HG02588 (cell line): Measurements from ENCODE around the gene RERG.

Experiments used
- ATAC-seq: cut with Tn5 transposase; IDR thresholded peaks from one replicate; pipeline ENCODE4 v1.9.1; 2021; ENCODE audit warnings: mild to moderate bottlenecking, moderate library complexity; ENCODE audit not compliant: unreplicated experiment

RERG gene

DNA sequence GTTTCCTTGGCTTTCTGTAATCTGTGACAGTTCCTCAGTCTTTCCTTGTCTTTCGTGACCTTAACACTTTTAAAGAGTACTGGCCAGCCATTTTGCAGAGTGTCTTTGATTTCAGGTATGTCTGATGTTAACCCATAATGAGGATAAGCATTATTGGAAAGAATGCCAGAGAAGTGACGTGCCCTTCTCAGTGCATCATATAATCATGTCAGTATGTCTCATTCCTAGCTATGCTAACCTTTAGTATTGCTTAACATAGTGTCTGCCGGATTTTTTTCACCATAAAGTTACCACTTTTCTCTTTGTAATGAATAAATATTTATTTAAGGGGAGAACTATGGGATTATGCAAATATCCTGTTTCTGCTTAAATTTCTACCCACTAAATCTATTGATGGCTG lies 28.5 kb downstream of the RERG start:
- no peak for ATAC-seq

DNA sequence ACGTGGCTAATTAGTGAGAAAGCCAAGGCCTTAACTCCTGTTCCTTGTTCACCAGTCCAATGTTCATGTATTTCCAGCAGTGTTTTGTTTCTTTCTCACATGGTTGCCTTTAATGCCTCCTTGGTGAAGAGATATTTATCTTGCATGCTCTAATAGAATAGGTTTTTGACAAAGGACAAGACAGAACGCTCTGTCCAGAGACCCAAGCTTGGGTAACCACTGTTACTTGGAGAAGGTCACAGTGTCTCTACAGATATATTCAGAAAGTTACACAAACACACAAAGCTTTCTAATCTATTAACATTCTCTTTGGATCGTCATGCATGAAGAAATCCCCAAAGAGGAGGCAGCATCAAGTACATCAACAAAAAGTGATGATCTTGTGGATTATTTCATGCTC lies 33.1 kb downstream of the RERG start:
- no peak for ATAC-seq

DNA sequence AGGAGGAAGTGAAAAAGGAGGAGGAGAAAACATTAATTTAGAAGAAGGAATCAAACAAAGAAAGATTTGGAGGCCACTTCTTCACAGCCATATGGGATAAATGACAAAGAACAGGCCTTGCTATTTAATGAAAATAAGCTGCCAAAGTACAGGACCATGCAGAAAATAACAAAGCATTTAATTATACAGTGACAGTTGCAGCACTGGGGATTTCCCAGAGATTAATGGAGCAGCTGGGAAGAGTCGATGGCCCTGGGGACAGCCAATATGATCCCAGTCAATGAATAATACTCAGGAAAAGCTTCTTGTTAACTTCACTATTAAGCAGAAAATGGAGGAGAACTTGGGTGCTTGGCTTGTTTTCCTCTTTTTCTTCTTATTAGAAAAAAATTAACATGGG lies 34.6 kb downstream of the RERG start:
- ATAC-seq = no peak

DNA sequence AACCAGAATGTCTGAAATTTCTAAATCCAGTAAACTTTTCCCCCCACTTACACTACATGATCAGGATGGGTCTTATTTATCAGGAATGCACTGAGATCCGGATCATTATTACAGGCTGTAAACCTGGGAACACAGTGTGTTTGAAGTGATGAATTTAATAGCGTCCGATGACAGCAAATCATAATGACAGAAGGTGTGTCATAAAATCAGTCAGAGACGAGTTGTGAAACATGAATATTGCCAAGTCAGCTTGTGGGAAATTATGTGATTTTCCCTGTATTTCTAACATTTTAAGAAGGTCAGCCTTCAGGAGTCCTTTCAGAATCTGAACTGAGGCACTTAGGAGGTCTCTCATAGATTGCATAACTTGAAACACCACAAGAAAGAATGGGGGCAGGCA lies 36.7 kb downstream of the RERG start:
- no peak for ATAC-seq

DNA sequence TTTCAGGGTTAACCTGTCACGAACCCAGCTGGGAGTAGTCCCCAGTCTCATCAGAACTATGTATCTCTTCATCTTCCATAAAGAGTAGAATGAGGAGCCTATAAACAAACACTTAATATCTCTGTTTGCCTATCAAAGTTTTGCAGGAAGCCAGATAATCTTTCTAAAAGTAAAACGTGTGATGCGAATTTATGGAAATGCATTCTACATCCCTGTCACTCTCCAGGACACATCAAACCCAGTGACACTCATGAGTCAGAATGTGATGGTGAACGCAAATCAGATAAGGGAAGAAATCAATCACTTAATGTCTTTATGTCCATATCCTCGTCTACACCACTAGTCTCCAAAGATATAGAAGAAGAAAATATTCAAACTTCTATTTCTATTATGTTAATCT lies 37.4 kb downstream of the RERG start:
- ATAC-seq = no peak

DNA sequence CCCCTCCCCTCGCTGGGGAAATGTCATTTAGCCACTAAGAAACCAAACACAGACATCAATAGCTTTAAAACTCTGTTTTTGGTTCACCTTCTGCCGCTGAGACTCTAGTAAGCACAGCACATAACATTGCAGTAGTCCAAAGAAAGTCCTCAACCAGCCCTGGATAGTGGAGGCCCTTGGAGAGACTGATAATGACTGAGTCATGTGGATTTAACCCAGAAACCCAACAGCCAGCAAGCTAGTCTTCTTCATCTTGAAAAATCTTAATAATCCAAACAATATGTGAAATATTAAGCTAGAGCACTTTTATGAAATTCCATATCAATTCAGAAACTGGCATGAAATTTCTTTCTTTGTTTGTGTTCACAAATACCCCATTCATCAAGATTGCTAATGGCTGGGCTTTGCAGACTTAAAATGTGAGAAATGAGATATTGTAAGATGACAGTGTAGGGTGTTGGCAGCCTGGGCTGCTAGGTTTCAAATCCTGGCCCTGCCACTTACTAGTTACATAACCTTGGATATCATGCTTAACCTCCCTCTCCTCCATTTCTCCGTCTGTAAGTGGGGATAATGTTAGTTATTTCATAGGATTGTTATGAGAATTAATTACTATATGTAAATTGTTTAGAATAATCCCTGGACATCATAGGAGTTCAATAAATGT lies 40.1 kb downstream of the RERG start:
- no peak for ATAC-seq

DNA sequence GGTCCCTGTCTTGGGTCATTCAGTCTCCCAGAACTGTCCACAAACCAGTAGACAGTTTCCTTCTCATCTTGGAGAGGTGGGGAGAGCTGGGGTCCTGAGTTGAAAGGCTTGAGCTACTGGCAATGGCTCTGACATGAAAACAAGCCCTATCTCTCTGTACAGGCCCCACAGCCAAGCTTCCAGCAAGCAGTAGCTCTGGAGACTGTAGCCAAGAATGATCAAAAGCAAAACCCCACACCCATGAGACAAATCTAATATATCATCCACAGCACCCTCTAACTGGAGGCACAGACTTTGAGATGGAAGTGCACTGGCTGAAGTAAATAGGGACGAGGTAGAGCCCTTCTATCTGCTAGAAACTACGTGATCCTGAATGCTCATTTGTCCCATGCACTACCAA lies 40.9 kb downstream of the RERG start:
- no peak for ATAC-seq

DNA sequence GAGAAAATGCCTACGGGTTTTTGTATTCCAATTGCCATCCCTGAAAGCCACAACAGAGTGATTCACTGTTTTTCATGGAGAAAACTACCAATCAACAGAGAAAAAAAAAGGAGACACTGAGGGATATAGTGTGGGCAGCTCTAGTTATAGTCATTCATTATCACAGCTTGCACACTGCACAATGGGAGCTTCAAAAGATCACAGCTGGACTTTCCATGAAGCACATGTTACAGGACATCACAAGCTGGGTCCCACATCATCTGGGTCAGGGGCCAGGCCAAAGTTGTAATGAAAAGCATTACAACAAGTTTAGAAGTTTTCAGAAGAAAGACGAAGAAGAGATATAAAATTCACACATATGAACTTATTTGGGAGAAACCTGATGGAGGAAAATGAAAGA lies 41.5 kb downstream of the RERG start:
- ATAC-seq = no peak

DNA sequence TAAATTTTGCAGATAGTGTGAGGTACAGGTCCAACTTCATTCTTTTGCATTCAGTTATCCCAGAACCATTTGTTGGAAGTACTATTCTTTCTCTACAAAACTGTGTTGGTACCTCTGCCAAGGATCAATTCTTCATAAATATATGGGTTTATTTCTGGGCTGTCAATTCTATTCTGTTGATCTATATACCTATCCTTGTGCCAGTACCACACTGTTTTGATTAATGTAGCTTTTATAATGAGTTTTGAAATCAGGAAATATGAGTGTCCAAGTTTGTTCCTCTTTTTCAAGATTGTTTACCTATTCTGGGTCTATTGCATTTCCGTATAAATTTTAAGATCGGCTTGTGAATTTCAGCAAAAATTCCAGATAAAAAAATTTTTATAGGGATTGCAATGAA lies 48.1 kb downstream of the RERG start:
- no peak for ATAC-seq

DNA sequence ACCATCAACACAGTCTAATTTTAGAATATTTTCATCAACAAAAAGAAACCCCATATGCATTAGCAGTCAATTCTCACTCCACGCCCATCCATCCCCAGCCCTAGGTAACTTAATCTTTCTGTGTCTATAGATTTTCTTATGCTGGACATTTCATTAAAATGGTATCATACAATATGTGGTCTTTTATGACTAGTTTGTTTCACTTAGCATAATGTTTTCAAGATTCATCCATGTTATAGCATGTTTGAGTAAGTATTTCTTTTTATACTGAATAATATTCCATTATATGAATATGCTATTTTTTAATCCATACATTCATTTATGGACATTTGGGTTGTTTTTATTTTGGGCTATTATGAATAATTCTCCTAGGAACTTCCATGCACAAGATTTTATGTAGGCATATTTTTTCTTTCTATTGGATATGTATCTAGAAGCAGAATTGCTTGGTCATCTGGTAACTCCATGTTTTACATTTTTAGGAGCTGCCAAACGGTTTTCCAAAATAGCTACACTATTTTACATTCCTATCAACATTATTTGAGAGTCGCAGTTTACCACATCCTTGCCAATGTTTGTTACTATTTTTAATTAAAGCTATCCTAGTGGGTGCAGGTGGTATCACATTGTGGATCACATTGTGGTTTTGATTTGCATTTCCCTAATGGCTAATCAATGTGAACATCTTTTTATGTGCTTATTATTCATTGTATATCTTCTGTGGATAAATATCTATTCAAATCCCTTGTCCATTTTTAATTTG lies 49.0 kb downstream of the RERG start:
- no peak for ATAC-seq

DNA sequence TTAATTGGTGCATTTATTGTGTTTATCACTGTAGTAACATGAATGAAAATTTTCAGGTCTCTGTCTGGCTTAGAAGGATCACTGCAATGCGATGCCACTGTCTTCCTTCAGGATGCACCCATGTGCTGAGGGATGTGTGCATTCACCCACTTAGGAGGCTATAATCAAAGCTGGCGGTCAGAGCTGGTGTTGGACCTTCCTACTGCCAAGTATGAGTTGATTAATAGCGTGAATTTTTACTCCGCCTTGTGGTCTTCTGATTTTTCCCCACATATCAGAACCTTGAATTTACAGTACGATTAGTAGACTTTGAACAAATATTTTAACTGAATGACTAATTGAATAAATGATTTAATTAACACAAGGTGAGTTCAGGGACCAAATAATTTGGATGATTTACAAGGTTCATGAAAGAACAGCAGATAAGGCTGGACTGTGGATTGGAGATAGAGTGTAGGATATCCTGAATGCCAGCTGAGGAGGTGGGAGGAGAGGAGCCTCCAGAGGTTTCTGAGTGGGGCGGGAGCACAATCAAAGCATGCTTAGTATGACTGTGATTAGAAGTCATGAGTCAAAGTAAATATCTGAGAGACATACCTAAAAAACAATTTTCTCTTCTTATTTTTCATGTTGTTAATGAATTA lies 50.1 kb downstream of the RERG start:
- no peak for ATAC-seq

DNA sequence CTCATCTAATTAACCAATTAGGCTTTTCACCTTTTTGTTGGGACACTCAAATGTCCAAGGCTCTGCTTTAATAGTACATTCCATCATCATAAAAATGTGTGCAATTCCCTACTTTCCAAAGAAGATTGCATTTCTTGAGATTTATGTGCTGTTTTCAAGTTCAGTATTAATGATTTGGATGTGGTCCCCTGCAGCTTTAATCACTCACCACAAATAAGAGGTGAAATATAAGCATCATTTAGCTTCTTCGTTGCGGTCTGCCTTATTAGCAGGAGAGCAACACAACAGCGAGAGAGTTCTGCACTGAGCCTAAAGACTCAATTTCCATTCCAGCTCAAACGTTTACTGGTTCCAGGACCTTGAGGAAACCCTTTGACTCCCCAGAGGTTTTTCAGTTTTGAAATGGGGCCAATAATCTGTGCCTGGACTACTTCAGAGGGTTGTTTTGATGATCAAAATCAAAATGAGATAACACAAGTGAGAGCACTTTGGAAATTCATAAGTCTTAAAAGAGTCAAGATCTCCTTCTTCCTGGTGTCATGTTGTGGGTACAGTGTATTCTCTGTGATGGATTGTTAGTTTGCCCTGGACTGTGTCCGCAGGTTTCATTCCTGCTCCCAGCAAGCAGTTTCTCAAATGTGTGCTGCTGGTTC lies 53.1 kb downstream of the RERG start:
- ATAC-seq = no peak

DNA sequence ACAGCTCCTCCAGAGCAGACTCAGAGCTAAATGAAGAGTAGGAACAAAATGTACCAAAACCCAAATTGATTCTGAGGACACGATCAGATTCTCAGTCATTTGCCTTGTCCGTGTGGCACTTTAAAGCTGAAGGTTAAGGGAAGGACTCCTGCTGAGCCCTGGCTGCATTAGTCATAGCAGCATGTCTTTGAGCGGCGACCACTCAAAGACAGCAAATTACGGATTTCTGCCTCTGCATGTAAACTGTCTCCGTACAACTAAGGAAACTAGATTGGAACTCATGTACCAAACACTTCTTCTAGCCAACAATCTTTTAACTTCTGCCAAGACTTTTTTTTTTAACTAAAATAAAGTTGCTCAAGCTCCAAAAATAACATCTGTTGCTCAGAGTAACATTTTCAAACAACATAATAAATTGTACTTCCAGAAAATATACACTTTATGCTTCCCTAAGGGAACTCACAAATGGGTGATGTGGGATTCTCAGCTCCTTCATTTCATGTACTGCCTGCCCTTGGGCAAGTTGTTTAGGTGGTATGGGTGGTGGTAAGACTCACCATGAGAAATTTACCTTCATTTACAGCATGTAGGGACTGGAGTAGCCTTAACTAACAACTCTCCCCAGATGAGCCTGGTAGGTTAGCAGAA lies 56.1 kb downstream of the RERG start:
- ATAC-seq = no peak

DNA sequence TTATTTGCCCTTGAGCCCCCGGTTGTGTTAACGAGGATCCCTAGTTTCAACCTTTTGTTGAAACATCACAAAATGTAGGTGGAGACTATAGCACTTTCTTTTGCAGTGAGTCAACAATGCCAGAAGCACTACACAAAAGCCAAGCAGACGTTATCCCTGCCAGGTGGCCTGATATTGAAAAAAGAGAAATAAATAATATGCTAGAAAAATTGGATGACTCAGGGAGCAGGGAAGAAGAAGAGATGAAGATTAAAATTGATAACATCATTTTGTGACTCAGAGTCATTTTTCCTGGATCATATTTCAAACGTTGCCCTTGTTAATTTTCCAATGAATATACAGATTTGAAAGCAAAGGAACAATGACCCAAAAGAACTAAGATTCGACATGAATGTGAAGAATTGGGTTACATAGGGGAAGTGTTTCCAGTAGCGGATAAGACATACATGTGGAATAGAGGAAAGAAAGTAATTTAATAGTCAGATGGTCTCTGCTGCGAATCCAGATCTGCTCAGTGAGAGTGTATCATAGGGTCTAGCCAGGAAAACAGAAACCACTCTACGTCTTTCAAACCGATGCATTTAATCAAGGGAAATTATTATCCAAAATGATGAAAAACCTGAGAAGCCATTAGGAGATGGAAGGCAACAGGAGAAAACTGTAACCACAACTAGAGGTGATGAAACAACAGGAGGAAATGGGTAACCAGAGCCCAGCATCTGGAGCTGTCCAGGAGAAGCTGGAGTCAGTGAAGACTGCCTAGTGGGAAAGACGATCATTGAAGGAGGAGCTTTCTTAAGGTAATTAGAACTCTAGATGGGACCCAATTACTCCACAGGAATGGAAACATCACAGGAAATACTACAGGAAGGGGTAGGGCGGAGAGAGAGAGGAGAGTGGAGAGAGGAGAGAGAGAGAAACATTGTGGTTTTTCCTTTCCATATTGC lies 57.9 kb downstream of the RERG start:
- no peak for ATAC-seq

DNA sequence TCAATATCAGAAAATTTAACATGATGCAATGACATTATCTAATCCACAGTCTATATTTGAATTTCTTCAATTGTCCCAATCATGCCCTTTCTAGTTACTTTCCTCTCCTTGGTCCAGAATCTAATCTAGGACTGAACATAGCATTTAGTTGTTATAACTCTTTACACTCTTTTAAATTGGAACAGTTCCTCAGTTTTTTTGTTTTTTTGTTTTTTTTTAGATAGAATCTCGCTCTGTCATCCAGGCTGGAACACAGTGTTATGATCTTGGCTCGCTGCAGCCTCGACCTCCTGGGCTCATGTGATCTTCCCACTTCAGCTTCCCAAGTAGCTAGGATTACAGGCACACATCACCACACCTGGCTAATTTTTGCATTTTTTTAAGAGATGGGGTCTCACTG lies 63.1 kb downstream of the RERG start:
- ATAC-seq = no peak

DNA sequence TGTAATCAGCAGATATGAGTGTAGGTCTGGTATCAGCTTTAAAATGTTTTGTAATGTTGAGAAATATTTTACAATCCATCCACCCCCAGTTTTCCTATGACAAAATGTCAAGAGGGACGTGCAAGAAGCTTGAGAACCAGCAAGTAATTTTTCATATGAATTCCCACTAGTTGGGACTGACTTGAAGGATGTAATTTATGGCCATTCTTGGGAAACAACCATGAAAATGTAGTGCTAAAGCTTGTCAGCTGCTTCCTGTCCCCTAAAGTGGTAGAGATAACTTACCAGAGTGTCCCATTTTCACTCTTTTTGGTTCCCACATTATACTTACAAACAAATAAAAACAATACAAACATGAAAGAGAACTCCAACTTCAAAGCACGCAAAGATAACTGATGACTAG lies 63.9 kb downstream of the RERG start:
- ATAC-seq = no peak

DNA sequence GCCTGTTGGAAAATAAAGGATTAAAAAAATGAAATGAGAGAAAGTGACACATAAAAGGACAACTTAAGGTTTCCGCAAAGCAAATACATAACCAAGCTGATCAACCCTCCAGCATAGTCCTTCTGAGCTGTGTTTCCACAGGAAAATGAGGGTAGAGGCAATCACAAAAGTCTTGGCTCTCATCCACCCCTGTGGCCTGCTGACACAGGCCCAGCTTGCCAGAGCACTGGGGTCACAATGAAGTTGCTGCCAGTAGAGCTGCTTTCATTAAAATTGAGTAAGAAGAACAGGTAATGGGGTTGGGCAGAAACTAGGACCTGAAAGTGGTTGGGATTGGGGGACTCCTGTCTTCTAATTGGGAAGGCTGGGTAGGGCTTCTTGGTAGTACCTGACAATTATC lies 65.9 kb downstream of the RERG start:
- ATAC-seq = no peak

DNA sequence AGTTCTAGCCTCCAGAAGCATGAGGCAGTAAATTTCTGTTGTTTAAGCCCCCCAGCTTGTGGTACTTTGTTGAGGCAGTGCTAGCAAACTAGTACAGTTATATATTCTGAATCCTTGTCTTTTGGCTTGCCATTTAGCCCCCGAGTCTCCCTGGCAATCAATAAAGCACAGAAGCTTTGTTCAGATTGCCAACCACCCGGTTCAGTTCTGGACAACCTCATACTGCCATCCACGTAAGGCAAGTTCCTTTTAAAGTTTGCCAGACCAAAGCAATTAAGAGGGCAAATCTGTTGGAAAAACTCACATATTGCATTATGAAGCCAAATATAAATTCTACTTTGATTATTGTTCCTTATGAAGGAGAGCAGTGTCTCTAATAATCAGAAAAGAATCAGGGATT lies 67.1 kb downstream of the RERG start:
- ATAC-seq = no peak

DNA sequence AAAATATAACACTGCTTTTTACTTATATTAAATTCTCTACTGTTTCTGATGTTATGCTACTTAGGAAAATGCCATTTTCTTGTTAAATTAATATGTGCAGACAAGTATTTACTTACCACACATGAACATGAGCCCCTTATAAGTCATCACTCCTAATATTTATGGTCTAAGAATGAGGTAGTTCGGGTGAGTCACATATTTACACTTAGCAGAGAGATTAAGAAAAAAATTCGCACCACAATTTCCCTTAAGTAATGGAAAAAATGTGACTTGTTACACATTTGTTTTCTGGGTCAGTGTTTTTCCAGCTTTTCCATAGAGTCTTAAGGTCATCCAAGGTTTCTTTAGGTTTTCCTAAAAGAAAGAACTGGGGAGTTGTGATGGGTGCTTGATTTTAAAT lies 68.3 kb downstream of the RERG start:
- no peak for ATAC-seq

DNA sequence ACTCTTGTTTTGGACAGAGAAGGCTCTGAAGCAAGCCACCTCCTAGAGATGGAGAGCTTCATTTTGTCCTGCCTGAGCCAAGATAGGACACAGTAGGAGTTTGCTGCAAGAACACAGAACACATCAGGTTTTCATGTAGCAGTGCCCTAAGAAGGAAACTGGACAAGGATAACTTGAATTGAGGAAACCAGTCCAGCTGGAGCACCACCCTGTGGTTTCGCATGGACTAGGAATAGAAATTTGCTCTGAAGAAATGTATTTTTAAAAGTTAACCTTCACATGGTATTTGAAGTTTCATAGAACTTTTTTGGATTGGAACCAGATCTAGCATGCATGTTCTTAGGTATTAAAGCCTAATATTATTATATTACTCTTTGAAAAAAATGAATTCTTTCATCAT lies 68.8 kb downstream of the RERG start:
- ATAC-seq = no peak
